K562 treated with DMSO at 1 percent for 12 hours (cell line): ENCODE data around the gene PTPRK. TPM values are rescaled to one million over a fixed set of nuclear protein-coding genes. Genes with fewer than 3 reads are reported as not detected.

Experiments used
- total RNA-seq: library from RNA; unstranded; fragments of 300-600 nt; gene quantifications from 2 replicates; pipeline ENCODE4 v1.2.3, GENCODE V29; 2022; ENCODE audit not compliant: insufficient read depth

PTPRK gene
- not detected in 2 replicates for total RNA-seq

DNA sequence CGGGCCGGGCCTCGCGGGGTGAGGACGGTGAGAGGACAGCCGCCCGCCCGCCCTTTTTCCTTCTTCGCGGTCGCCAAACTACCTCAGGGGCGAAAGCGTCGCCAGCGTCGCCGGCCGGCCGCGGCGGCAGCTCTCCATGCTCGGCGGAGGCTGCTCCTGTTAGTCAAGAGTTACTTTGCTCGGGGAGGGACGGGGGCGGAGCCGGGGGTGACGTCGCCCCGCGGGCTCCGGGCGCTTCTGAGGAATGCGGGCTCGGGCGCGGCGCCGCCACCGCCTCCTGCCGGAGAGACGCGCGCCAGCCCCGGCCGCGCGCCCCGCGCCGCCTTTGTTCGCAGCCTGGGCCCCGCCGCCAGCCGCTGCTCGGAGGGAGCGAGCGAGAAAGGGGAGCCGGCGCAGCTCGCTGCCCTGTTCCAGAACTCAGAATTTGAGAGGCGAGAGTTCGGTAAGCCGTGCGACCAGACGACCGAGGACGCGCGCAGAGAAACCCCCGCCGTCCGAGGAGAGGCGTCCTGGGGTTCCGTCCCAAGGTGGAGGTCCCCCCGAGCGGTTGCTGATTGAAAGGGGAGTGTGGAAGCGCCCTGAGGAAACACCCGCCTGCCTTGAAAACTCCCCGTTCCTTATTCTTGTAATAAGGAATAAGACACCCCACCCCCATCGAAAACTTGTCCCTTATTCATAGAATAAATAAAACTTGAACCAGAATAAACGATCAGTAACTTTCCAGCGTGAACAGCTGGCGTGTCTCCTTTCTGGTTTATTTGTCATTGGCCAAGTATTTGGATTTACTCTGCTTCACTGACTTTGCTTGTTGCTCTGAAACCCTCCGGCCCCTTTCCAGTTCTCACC, at the start of gene PTPRK:
Gene PTPRK, minus strand, starts transcription at position 164 of the 846 bp plus-strand sequence. CDS start 241 bp downstream, outside the sequence.

